T-helper 1 cell treated with Interleukin-12 subunit alpha and Interleukin-12 subunit beta and Interleukin-4 antibody, amounts not matched to agents 30 ng/mL and 1 ng/mL, for 36 hours (primary cell): ENCODE results near the gene DNAJB12. TPM values are rescaled to one million over a fixed set of nuclear protein-coding genes. Genes with fewer than 3 reads are reported as not detected.
"Not testable (repeated sequence)": the region's sequence is repeated elsewhere in the genome, so short reads cannot be mapped to it uniquely, and the experiment has no call there.

ENCODE experiments used
- intact Hi-C: fragments of 100-400 bp; cut with micrococcal nuclease; formaldehyde crosslinking; loops from one replicate; pipeline ENCODE4 v1.15.1; 2024
- total RNA-seq: library from RNA; stranded (reverse); gene quantifications from 2 replicates; pipeline ENCODE4 v1.2.3, GENCODE V29; 2022

Gene DNAJB12
- total RNA-seq, 1 donor from 2014 or later, result 38.3 TPM

GRCh38 chr10:72319416-72320254 is 35.1 kb downstream of the DNAJB12 start:
- intact Hi-C loops, result loop anchor here (1.0 kb wide), 7 partner anchors 8 to 71 kb away; partner anchors contain the start of gene DDIT4

DNA sequence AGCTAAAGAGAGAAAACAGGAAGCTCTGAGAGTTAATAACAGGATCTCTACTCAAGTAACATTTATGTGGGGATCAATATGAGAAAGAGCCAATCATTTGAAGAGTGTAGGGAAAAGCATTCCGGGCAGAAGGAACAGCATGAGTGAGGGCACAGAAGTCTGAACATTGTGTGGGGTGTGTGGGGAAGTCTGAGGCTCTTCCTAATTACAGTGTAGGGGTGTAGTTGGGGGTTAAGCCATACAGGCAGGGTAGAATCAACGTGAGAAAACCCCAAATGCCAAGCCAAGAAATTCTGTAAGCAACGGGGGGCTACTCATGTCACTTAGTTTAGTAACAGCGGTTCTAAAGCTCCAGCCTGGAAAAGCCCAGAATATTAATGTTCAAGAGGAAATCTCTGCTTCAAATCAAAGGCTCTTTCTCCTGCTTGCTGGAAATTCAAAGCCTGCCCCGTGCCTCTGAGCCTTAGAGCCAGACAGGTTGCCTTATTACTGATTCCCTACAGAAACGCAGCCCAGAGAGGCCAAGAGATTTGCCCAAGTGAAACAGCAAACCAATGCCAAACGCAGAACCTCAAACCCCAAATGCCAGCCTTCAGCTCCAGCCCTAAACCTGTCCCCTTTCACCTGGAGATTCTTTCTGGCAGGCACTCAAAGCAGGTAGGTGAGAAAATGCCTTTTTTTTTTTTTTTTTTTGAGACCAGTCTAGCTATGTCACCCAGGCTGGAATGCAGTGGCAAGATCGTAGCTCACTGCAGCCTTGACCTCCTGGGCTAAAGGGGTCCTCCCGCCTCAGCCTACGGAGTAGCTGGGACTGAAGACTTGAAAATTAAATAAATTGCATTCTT is 36.1 kb downstream of the DNAJB12 start:
- intact Hi-C loops, result loop anchor here (1.0 kb wide), 2 partner anchors 7 to 45 kb away; partner anchors contain the start of gene DDIT4

DNA sequence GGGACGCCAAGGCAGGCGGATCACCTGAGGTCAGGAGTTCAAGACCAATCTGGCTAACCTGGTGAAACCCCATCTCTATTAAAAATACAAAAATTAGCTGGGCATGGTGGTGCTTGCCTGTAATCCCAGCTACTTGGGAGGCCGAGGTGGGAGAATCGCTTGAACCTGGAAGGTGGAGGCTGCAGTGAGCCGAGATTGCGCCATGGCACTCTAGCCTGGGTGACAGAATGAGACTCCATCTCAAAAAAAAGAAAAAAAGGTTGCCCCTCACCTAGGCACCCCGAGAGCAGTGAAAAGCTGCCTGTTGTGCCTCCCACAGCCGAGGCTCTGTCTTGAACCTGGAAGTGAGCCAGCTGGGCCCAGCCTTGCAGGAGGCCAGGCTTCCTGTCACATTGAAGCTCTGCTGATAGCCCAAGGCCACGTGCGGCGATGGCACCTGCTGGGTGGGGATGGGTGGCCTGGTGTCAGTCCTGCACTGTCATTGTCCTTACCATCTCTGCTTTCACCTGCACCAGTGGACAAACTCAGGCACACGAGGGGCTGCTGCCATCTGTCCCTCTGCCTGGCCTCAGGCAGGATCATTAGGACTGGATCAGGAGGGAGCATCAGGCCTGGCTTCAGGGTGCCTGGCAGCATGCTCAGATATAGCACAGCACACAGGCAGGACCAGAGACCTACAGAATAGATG is 37.8 kb downstream of the DNAJB12 start:
- intact Hi-C loops, result no loop called here

DNA sequence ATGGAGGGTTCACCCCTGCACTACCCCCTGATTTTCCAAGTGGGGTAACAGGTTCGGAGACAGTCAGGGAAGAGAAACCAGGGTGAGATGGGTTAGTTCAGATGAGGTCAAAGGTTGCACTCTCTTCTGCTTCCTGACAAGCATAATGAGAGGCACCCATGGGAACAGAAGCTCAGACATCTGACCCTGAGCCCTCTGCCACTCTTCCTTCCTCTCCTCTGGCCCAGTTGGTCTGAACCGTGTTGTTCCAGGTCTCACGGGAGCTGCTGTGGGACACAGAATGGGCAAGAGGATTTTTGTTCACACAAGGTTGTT is 38.4 kb downstream of the DNAJB12 start:
- intact Hi-C loops, result no loop called here

- intact Hi-C loops, result no loop called here
These were observed 38.9 kb downstream of the DNAJB12 start for GRCh38 chr10:72315611-72316385.

- intact Hi-C loops, result no loop called here
These were observed 39.7 kb downstream of the DNAJB12 start for GRCh38 chr10:72315054-72315453.

DNA sequence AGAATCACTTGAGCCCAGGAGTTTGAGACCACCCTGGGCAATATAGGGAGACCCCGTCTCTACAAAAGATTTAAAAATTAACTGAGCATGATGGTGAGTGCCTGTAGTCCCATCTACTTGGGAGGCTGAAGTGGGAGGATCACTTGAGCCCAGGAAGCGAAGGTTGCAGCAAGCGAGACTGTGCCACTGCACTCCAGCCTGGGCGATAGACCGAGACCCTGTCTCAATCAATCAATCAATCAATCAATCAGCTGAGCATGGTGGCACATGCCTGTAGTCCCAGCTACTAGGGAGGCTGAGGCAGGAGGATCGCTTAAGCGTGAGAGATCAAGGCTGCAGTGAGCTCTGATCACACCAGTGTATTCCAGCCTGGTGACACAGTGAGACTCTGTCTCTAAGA is 40.5 kb downstream of the DNAJB12 start:
- intact Hi-C loops, result no loop called here

- intact Hi-C loops, result no loop called here
These were observed 41.8 kb downstream of the DNAJB12 start for GRCh38 chr10:72312865-72313391.

GRCh38 chr10:72311667-72312066 is 43.1 kb downstream of the DNAJB12 start:
- intact Hi-C loops, result loop anchor here (1.0 kb wide), 1 partner anchor 8 kb away; no protein-coding TSS in a partner anchor

DNA sequence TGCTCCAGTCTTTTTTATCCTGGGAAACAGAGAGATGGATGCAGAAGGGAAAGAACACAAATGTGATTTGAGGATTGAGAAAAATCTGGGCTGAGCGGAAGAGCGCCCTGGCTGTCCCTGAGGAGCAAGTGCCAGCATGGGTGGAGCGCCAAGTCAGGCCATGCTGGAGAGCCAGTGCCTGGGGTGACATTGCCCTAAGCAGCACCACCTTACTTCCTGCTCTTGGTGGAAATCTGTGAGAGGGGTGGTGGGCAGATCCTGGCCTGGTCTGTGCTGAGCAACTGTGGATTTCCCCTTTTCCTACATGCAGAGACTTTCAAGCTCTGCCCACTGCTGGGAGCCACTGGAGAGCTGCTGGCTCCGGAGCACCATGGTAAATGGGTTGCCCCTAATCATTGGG is 44.1 kb downstream of the DNAJB12 start:
- intact Hi-C loops, result loop anchor here (1.0 kb wide), 1 partner anchor 9 kb away; no protein-coding TSS in a partner anchor

DNA sequence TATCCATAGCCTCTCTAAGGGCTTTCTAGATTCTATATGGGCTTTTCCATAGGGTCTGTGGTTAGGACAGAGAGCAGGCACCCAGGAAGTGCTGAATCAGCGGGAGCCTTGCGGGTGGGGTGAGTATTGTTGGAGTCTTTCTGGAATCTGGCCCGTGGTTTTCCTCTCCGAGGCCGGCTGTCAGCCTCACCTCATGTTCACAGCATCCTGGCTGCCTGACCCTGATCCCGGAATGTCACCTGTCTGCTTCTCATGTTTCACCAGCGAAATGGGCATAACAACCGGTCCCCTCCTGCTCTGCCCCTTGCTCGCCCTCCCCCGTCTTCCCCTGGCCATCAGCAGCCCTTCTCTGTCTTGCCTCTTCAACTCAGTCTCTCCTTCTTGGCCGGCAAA is 44.5 kb downstream of the DNAJB12 start:
- intact Hi-C loops, result no loop called here

DNA sequence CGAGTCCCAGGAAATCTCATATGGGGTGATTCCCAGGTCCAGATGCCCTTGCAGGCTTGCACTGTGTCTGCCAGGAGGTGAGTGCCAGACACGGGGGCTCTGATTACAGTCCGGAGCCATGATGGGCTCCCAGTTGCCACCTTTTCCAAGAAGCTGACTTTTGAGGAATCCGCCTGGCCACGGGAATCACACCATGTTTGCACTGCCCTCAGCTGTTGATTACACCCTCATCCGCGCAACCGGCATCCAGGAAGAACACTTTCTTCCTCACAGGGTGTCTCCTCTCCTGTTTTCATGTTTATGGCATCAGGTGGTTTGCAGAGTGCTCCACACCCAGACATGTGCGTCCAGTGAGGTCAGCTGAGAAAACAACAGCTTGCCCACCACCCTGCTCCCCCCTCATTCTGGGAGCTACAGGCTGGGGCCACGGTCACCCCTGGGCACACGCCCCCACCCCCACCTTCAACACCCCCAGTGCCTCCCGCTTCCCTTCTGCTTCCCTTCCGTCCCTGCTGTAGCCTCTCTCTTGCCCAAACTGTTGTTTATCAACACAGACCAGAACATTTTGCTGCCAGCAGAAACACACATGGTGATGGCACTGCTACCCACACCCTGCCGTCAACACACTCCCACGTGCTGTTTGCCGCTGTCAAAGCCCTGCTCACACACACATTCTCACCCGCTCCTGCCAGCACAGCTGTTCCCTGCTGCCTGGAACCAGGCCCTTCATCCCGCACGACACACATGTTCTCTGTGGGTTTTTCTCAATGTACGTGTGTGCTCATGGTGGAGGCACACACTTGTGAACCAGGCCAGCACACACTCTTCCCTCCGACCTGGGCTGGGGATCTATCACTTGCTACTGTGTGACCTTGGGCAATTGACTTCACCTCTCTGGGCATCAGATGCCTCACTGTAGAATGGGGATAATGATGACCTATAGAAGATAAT is 45.2 kb downstream of the DNAJB12 start:
- intact Hi-C loops, result no loop called here

DNA sequence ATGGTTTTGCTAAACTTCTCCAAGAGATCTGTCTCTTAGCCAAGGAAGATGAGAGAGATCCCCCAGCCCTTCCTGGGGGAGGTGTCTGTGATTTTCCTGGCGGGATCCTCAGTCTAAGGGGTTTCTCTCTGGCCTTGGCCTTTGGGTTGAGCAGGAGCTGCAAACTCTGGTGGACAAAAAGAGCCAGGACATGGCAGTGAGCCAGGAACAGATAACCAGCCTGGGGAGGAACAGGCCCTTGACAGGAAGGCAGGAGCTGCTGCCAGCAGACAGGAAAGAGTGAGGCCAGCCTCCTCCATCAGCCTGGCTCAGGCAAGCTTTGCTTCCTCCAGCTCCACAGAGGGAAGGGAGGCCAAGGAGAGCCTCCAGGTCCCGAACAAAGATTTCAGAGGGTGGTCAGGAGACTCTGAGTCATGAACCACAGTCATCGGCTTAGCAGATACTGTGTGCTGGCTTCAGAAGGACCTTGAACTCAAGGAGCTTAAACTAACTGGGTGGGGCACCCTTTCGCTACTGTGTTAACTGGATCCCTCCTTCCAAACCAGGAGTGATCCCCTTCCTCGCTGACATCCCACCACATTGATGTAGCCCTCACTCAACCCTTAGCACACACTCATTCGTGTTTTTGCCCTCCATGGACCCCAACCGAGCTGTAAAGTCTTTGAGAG is 46.3 kb downstream of the DNAJB12 start:
- intact Hi-C loops, result no loop called here

GRCh38 chr10:72307711-72308110 is 47.0 kb downstream of the DNAJB12 start:
- intact Hi-C loops, result not testable (repeated sequence)

- intact Hi-C loops, result no loop called here
These were observed 48.4 kb downstream of the DNAJB12 start for GRCh38 chr10:72306215-72306760.

DNA sequence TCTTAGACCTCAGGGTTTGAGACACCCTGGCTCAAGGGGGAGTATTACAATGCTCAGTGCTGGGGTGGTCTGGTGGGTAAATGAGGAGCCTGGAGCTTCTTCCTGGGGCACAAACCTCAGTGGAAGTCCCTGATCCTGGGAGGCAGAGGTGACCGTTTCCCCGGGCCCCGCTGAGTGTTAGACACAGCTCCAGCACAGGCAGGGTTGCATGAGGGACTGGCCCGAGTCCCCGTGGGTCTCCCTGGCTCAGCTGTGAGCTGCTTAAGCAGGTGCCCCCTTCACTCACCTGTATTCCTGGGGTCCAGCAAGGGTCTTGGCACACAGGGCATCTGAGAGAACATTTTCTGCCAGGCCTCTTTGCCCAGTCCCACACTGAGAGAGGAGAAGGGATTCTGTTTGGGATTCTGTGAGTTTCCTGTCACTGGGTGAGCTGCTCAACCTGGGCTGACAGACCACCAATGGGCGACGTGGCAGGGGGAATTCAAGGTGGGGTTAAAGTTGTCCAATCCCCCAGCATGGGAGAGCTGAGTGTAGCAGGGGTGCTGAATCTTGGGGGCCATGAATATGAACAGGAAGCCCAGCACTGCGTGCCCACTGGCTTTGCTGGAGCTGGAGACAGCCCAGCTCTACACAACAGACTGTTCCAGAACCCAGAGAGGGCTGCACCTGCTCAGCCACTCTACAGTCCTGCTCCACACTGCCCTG is 51.1 kb downstream of the DNAJB12 start:
- intact Hi-C loops, result no loop called here

- intact Hi-C loops, result loop anchor here (1.0 kb wide), 1 partner anchor 210 kb away; no protein-coding TSS in a partner anchor
These were observed 55.9 kb downstream of the DNAJB12 start for GRCh38 chr10:72298592-72299519.
